Glutamatergic neuron (in vitro differentiated cells): Measurements from ENCODE around the gene SNX19. TPM values are rescaled to one million over a fixed set of nuclear protein-coding genes. Genes with fewer than 3 reads are reported as not detected.

Experiments
- DNase-seq: peaks from one replicate; pipeline ENCODE4 v3.0.0; 2022
- H3K27ac Mint-ChIP-seq: one replicate; pipeline ENCODE4 v1.8.0; 2020; ENCODE audit warnings: mild to moderate bottlenecking, mixed read lengths, inconsistent platforms; ENCODE audit not compliant: unreplicated experiment
- H3K27me3 Mint-ChIP-seq: one replicate; pipeline ENCODE4 v1.8.0; 2020; ENCODE audit warnings: mild to moderate bottlenecking, moderate library complexity, mixed read lengths, inconsistent platforms; ENCODE audit not compliant: unreplicated experiment
- H3K36me3 Mint-ChIP-seq: one replicate; pipeline ENCODE4 v1.8.0; 2020; ENCODE audit warnings: mild to moderate bottlenecking, mixed read lengths, inconsistent platforms; ENCODE audit not compliant: unreplicated experiment
- H3K4me1 Mint-ChIP-seq: one replicate; pipeline ENCODE4 v1.8.0; 2020; ENCODE audit warnings: mild to moderate bottlenecking, low read depth, mixed read lengths, inconsistent platforms; ENCODE audit not compliant: unreplicated experiment
- H3K4me3 Mint-ChIP-seq: one replicate; pipeline ENCODE4 v1.8.0; 2020; ENCODE audit warnings: mild to moderate bottlenecking, mixed read lengths, inconsistent platforms; ENCODE audit not compliant: unreplicated experiment
- H3K9me3 Mint-ChIP-seq: one replicate; pipeline ENCODE4 v1.8.0; 2020; ENCODE audit warnings: mild to moderate bottlenecking, moderate library complexity, mixed read lengths, inconsistent platforms; ENCODE audit not compliant: unreplicated experiment
- CTCF ChIP-seq: fragments of 200-600 bp; sonication (generic); IDR thresholded peaks from one replicate; pipeline ENCODE4 v1.5.0; 2021; ENCODE audit not compliant: partially characterized antibody, unreplicated experiment
- total RNA-seq: library from RNA; stranded (reverse); fragmentation: NEBNext Ultra II Directional; extraction: Animal tissue kit (Norgen Biotek cat#: 25700); gene quantifications from one replicate; pipeline ENCODE4 v1.2.1, GENCODE V29; 2021; ENCODE audit not compliant: unreplicated experiment

Gene SNX19
- total RNA-seq, 1 donor from 2014 or later, result 65.5 TPM

DNA sequence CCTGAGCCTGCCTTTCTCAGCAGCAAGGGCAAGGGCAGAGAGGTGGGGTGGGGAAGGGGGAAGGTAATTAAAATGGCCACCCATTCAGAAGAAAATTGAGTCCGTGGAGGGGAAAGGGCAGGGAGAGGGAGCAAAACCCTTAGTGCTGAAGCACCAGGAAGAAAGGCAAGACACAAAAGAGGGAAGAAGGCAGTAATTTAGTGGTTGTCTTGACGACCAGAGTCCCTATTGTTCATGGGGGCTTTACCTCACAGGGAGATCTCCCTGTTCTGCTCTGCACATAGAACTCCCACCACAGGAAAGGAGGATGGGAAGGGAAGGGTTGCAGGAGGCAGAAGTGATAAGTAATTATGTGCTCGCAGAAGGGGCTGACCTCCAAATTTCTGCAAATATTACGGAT, 23.4 kb downstream of the SNX19 start:
- Mint-ChIP-seq H3K4me1 (peaks cover 3% of the 10 kb centered on the region), H3K9me3 (peaks cover 6% of the 10 kb centered on the region), H3K27me3 (no peaks in the 10 kb centered on the region), H3K4me3 (no peak overlapping the region), H3K27ac (no peak overlapping the region), H3K36me3 (peaks cover 8% of the 10 kb centered on the region)
- TF ChIP-seq CTCF, result no peak
- no peak for DNase-seq

DNA sequence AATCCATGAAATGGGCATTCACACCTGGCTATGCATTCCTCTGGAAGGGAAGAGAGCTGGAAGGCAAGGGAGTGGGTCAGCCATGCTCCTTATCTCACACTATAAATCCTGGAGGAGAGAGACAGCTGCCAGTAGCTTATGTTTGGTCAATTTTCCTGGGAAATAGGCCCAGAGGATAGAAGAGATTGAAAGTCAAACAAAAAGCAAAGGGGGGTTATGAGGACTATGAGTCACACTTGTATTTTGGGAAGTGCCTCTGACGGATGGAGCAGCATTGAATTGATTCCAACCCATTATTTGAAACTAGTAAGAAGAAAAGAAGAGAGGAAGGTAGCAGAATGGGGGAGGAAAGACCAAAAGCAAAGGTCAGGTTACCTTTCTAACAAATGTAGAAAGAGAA, 25.0 kb downstream of the SNX19 start:
- Mint-ChIP-seq H3K9me3 (peaks cover 1% of the 10 kb centered on the region), H3K36me3 (no peaks in the 10 kb centered on the region), H3K27me3 (no peaks in the 10 kb centered on the region), H3K27ac (no peak overlapping the region), H3K4me1 (peaks cover 3% of the 10 kb centered on the region), H3K4me3 (no peak overlapping the region)
- no peak for TF ChIP-seq CTCF
- DNase-seq, result no peak

- Mint-ChIP-seq H3K27ac (no peak overlapping the region), H3K27me3 (no peaks in the 10 kb centered on the region), H3K4me1 (peaks cover 4% of the 10 kb centered on the region), H3K4me3 (no peak overlapping the region), H3K36me3 (no peaks in the 10 kb centered on the region), H3K9me3 (no peaks in the 10 kb centered on the region)
- no peak for TF ChIP-seq CTCF
- no peak for DNase-seq
Measured at GRCh38 chr11:130890039-130890745, 26.1 kb downstream of the SNX19 start.

DNA sequence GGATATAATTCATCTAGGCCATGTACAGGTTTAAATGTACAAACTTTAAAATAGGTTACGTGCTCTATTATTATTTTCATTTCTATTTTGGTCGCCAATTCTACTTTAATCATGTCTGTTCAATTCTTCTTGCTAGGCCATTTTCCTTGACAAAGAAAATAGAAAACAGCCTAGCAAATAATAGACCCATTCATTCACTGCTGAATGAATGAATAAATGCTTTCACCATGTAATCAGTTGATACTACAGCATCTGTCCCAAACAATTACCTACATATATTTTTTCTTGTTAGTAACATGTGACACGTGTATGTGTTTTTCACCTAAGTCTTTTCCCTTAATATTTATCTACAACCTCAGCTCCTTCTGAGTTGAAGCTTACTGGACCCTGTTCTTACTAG, 27.5 kb downstream of the SNX19 start:
- TF ChIP-seq CTCF, result no peak
- H3K27me3 Mint-ChIP-seq, result no peaks in the 10 kb centered on the region

DNA sequence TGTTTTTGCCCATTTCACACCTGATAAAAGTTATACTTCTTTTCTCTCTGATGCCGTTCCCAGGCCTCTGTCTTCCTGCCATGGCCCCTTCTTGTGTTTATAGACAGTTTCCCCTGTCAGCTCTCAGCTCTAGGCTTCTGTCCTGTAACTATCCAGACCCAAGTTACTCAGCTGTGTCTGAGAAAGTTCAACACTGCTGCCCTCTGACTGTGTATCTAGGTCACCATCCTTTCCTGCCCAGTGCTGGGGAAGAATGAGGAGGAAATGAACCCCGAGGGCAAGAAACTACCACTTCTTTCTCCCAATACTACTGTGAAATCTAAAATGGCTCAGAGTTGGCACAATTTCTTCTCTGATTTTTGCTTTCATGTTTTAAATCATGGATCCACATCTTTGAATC, 29.6 kb downstream of the SNX19 start:
- Mint-ChIP-seq H3K4me3 (no peak overlapping the region), H3K9me3 (no peaks in the 10 kb centered on the region), H3K27ac (no peak overlapping the region), H3K27me3 (no peaks in the 10 kb centered on the region), H3K36me3 (no peaks in the 10 kb centered on the region), H3K4me1 (peaks cover 1% of the 10 kb centered on the region)
- no peak for DNase-seq
- no peak for TF ChIP-seq CTCF

More for the DNA sequence above, 27.5 kb downstream of the SNX19 start:
- H3K4me3 Mint-ChIP-seq, result no peak overlapping the region
- H3K9me3 Mint-ChIP-seq, result no peaks in the 10 kb centered on the region
- DNase-seq, result no peak
- peaks cover 1% of the 10 kb centered on the region for H3K4me1 Mint-ChIP-seq
- no peak overlapping the region for H3K27ac Mint-ChIP-seq
- H3K36me3 Mint-ChIP-seq, result no peaks in the 10 kb centered on the region
